ENCODE measurements around the gene CD200.

CD200 gene

GRCh38 chr3:112333002-112333380 is at the start of gene CD200:
CD200 (plus strand) TSS chr3:112333156; CDS start chr3:112333213, 57 bp downstream.
- DNase-seq (ENCODE audit: low spot score) = peak; percentile 50

DNA sequence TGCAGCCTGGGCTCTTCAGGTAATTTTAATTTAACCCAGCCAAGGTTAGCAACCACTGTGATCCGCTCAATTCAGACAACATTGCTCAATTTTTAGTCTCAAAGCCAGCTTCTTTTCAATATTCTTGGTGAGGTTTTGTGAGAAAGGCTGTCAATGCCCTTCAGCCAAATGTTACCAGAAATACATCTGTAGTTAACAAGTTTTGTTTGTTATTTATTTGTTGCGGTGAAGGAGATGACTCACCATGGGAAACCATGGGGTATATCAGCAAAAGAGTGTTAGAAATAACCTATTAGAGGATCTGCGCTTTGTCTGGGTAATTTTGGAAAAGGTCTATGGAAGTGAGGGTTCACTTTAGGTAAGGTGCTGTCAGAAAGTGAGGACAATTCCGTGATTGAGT is 43.9 kb upstream of the CD200 start:
- DNase-seq (ENCODE audit: low spot score) = no peak

- peak; percentile 43 for DNase-seq (ENCODE audit: low spot score)
Observed at GRCh38 chr3:112293368-112294321, 39.3 kb upstream of the CD200 start, which contains the start of gene SLC9C1. SLC9C1 (minus strand) TSS chr3:112294216; CDS start chr3:112286791, 7,425 bp downstream.

- DNase-seq (ENCODE audit: low spot score) = no peak
Observed at GRCh38 chr3:112297714-112298113, 35.2 kb upstream of the CD200 start.

DNA sequence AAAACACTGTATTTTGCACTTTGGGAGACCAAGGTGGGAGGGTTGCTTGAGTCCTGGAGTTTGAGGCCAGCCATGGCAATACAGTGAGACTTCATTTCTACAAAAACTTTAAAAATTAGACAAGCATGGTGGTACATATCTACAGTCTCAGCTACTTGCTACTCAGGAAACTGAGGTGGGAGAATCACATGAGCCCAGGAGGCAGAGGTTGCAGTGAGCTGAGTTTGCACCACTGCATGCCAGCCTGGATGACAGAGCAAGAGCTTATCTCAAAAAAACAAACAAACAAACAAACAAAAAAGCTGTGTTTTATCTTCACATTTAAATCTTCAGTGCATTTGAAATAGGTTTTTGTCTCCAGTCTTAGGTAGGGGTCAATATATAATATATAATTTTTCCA is 34.2 kb upstream of the CD200 start:
- DNase-seq (ENCODE audit: low spot score) = no peak

DNA sequence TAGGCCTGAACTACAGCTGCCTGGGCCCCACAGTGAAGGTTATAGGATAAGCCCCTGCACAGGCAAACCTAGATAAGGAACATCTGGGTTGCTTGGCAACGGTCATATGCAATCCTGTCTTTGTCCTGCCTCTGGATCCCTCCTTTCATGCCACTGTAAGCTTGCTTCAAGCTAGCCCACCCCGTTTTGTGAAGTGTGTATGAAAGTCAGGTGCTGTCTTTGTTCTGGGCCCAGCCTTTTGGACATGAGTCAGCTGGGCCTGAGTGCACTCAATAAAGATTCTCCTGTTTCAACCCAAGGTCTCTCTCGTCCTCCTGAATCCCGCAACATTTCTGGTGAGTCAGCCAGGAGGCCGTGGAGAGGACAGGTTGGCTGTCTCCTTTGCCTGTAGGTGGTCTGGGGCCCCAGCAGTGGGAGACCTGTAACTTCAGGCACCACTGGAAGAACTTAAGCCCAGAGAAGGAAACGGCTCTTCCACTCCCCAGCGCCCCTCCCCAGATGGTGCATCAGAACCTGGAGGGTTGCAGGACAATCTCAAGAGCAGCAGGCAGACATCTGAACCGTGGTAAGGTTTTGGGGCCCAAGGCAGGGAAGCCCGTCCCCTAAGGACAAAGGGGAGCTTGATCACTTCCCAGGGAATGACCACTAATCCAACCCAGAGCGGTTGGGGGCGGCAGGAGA is 30.7 kb upstream of the CD200 start:
- no peak for DNase-seq (ENCODE audit: low spot score)

- peak; percentile 58 for DNase-seq (ENCODE audit: low spot score)
Observed at GRCh38 chr3:112302881-112303763, 29.8 kb upstream of the CD200 start.

GRCh38 chr3:112303764-112304325 is 29.1 kb upstream of the CD200 start:
- DNase-seq (ENCODE audit: low spot score) = peak; percentile 26

- no peak for DNase-seq (ENCODE audit: low spot score)
Observed at GRCh38 chr3:112304611-112305010, 28.3 kb upstream of the CD200 start.

- no peak for DNase-seq (ENCODE audit: low spot score)
Observed at GRCh38 chr3:112306825-112307224, 26.1 kb upstream of the CD200 start.

DNA sequence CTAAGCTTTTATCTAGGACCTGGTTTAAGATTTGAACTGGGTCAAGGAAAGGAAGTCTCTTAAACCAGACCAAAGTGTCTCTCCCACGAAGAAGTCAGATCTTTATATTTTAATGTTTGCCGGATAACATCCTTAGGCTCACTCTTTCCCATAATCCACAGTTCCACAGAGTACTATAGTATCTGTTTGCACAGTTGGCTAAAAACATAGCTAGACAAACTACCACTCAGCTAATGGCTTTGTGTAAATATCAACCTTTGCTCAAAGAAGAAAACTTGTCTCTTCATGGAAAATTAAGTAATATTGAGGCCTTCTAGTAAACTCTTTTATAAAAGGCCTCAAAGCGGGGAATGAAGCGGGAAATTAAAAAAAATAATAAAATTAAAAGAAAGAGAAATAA is 25.4 kb upstream of the CD200 start:
- no peak for DNase-seq (ENCODE audit: low spot score)

- no peak for DNase-seq (ENCODE audit: low spot score)
Observed at GRCh38 chr3:112308151-112308911, 24.6 kb upstream of the CD200 start.

DNA sequence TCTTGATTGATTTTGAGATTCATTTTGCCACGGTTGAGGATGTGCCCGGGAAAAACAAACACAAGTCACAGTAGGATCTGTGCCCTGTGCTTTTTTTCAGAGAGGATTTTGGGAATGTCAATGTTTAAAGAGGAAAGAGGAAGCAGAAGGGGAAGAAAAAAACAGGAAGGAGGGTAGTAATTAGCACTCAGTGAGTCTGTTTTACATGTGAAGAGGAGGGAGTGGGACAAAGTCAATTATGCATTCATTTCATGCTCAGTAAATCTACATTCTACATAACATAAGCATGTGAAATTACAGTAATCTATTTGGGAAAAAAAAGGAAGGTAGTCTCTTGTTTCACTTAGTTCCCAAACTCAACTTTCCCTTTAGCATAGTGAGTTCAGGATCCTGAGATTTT is 18.3 kb upstream of the CD200 start:
- DNase-seq (ENCODE audit: low spot score) = no peak

GRCh38 chr3:112315791-112316190 is 17.2 kb upstream of the CD200 start:
- no peak for DNase-seq (ENCODE audit: low spot score)

- no peak for DNase-seq (ENCODE audit: low spot score)
Observed at GRCh38 chr3:112319516-112320276, 13.3 kb upstream of the CD200 start.

GRCh38 chr3:112320691-112321090 is 12.3 kb upstream of the CD200 start:
- no peak for DNase-seq (ENCODE audit: low spot score)

DNA sequence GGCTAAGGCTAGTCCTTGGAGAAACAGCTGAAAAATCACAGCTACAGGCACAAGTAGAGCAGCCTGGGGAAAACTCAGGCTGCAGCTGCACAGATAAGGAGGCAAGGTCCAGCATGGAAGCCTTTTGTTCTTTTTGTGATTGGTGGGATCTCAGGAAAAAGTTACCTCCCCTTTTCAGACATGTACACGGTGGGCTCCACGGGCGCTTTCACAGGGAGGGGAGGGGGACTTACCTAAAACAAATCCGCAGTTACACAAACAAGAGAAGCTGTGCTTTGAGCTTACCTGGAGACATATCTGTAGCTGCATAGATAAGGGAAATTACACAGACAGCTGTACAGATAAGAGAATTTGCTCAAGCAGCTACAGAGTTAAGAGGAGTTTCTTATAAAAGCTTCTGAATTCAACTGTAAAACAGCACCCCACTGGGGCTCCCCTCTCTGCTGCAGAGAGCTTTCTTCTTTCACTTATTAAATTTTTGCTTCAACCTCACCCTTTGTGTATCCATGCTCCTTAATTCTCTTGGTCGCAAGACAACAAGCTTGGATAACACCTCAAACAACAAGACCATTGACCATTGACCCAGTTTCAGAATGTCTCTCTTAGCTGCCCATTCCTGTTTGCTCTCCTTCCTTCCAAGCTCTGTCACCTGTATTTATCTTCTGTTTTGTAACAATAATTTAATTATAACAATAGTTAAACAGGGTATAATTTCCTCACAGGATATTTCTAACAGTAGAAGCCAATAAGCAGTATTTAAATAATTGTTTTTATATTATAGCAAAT is 10.9 kb upstream of the CD200 start:
- no peak for DNase-seq (ENCODE audit: low spot score)

- peak; percentile 31 for DNase-seq (ENCODE audit: low spot score)
Observed at GRCh38 chr3:112327371-112327951, 5.5 kb upstream of the CD200 start.

DNA sequence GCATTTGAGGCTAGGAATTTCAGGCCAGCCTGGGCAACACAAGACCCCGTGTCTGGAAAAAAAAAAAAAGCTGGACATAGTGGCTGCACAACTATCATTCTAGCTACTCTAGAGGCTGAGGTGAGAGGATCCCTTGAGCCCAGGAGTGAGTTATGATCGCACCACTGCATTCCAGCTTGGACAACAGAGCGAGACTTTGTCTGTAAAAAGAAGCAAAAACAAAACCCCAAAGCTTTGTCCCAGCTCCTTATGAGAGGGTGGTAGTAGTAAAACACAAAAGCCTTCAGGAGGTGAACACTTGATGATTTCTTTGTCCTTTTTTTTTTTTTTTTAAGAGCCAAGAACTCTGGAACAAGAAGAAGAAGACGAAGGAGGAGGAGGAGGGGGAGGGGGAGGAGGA is 1.1 kb upstream of the CD200 start:
- no peak for DNase-seq (ENCODE audit: low spot score)
